HG02840 (cell line): ENCODE measurements around the gene CLN5.

Source experiments
- ATAC-seq: cut with Tn5 transposase; IDR thresholded peaks from one replicate; pipeline ENCODE4 v1.9.1; 2021; ENCODE audit warnings: mild to moderate bottlenecking, moderate library complexity, moderate number of reproducible peaks; ENCODE audit not compliant: unreplicated experiment, low FRiP score

The CLN5 gene

DNA sequence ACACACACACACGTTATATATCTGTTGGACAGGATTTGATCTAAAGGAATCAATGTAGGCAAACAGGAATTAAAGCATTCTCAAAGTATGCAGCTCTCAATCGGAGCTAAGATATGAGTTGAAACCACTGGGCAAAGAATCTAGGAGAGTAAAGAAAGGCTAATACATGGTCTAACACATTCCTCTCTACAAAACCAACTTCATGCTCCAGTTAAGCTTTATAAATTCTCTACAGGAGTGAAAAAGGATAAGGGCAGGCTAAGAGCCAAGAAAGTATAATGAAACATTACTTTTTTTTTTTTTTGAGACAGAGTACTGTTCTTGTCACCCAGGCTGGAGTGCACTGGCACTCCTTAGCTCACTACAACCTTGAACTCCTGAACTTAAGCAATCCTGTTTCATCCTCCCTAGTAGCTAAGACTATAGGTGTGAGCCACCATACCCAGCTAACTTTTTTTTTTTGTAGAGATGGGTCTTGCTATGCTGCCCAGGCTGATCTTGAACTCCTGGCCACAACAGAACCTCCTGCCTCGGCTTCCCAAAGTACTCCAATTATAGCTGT lies 24.5 kb downstream of the CLN5 start:
- no peak for ATAC-seq

DNA sequence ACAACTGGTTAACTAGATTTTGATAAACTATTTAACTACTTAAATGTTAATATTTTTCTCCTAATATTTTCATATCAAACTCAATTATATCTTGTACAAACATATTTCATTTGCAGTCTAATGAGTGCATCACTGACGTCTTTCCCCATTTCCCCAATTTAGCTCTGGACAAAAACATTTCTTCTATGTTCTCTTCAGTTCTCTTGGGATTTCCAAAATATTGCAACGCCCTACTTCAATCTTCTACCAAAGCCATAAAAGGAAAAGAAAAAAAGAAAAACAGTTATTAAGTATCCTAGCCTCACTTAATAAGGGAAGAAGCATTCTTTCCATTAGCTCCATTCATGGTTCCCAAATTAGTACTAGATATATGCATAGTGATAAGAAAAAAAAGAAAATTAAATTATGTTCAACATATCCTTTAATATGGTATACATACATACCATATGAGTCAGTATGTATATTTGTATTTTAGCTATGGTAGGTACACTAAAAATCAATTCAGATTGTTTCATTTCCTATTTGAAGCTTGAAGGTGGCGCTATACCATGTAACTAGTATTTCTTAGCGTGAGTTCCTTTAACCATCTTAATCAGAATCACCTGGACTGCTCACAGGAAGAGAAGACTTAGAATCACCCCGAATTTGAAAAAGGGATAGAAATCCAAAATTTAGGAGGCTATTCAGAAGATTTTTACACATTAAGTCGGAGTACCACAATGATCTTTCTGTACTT lies 25.2 kb downstream of the CLN5 start:
- no peak for ATAC-seq

DNA sequence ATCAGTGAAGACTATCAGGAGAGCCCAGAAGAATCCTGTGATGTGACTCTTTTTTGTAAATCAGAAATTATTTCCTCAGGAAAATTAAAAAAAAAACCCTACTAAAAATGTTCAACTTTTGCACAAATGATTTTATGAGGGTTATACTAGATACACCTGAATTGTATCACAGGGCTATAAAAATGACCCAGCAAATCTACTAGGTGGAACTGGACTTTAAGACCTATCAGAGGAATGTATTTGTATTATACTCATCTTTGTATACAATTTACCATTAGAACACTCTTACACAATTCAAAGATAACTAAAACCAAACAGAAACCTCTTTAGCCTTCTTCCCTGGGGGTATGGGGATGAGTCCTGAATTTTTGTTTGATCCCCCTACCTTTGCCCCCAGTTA lies 27.9 kb downstream of the CLN5 start:
- ATAC-seq, result no peak

DNA sequence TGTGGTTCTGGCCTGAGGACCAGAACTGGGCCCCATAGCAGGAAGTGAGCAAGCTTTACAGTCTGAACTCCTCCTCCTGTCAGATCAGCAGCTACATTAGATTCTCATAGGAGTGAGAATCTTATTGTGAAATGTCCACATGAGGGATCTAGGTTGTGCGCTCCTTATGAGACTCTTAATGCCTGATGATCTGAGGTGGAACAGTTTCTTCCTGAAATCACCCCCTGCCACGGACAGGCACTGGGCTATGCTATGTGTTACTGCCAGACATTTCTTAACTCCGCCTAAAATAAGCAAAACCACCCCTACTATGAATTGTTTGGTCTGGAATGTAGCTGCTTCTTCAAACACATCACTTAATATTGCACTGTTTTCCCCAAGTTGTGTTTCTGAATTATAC lies 30.5 kb downstream of the CLN5 start:
- ATAC-seq, result no peak

DNA sequence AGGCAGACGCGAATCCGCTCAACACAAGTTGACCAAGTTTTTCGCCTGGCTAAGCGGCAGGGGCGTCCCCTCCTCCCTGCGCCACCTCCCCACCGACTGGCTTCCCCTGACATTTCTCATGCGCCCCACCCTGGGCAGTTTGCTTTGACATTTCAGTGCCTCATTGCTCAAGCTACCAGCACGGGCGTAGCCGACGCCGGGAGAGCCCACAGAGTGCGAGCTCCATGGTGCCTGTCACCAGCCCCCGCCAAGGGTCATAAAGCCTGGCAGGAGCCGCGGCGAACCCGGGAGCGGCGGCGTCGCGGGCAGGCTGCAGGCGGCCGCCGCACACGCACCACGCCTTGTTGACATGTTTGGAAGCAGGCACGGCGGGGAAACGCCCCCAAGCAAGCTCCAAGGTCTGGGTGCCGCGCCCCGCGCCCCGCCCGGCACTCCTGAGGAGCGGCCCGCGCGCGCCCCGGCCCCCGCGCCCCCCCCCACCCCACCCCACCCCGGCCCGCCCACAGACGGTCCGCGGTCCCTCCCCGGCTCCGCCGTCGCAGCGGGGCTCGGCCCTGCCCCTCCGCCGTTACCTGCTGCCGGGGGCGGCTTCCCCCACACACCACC lies 34.5 kb downstream of the CLN5 start:
- ATAC-seq, result peak; percentile 44

DNA sequence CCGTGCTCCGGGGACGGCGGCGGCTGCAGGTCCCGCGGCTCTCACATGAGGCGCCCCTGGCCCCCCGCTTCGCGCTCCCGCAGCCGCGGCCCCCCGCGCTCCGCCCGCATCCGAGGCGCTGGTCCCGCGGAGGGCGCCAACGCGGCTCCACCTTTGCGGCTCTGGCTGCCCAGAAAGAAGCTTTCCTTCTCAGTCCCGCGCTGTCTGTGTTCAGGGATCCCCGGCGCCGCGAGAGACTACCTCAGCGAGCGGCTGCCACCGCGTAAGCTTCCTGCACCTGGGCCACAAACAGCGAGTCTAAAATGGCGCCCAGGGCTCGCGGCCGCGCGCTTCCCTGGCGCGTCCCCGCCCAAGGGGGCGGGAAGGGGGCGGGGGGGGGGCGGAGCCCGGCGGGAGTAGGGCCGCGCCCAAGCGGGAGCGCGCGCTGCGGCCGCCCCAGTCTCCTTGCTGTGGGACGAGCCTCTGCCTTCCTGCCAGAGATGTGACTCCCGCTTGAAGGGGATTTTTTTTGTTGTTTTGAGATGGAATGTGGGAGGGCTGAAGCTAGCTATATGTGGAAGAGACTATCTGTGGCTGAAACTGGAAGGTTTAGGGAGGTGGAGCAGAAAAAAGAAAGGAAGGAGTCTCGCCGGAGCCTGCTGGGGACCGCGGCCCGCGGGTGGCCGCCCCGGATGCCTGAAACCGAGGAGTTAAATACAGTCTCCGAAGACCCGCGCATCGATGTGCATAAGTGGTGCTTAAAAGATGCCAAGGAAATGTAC lies 35.2 kb downstream of the CLN5 start, which contains the start of gene FBXL3:
TSS of gene FBXL3 (minus strand) at position 299 of the 761 bp plus-strand sequence. CDS start 5,299 bp downstream, outside the sequence.
- ATAC-seq, result peak; percentile 66

DNA sequence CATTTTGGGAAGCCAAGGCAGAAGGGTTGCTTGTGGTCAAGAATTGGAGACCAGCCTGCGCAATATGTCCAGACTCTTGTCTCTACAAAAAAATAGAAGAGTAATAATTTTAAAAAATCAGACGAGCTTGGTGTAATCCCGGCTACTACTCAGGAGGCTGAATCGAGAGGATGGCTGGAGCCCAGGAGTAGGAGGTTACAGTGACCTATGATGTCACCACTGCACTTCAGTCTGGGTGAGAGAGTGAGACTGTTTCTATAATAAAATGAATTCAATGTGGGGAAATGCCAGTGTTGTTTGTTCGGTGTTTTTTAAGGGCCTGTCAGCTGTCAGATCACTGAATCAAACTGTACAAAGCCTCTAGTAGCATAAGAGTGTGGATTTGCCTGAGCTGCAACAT lies 36.3 kb downstream of the CLN5 start:
- no peak for ATAC-seq

DNA sequence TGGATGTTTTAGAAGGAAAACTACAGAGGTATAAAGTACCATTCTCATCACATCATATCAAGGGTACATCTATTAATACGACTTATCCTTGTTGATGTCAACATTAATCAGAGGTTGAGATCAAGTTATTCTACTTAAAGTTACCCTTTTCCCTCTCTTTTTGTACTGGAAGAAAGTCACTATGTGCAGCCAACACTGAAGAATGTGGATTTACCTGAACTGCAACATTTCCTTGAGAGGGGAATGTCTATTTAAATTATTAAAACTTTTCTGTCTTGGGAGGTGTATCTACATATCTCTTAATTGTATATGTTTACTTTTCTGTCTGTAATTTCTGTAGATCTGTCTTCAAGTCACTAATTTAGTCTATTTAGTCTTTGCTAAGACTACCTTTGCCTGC lies 37.6 kb downstream of the CLN5 start:
- no peak for ATAC-seq

DNA sequence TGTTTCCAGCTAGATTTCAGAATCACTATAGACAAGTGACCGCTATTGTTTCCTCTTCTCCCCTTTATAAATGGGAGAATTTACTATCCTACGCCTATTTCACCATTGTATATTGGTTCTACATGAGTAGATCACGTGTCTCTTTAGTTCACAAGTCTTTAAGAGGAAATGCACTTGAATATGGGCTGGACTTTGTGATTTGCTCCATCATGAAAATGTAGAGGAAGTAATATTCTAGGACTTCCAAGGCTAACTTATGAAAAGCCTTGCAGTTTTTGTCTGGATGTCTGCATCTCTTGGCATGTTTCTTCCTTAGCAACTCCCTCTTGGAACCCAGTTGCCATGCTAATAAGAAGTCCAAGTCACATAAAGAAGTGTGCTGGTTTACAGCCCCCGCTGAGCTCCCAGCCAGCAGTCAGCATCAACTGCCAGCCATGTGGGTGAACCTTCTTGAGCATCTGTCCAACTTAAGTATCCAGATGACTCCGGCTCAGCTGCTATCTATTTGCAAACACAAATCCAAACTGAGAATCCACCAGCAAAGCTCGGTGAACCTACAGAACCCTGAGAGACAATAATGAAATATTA lies 39.9 kb downstream of the CLN5 start:
- ATAC-seq, result no peak

DNA sequence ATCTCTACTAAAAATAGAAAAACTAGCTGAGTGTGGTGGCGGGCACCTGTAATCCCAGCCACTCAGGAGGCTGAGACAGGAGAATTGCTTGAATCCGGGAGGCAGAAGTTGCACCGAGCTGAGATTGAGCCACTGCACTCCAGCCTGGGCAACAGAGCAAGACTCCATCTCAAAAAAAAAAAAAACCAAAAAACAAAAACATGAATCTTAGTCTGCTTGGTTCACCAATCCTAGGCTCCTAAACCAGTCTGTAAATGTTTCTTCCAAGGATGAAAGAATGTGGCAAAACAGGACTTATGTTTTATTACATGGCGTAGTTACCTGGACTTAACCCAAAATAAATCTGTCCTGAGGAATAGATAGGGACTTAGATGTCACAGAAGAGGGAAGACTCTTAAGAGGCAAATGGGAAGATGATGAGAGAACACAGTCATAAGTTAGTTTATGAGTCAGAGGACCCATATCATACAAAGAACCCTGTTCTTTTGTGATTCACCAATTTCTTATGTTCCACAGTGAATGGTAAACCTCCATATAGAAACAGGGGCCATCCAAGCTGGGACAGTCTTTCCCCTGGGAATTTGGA lies 41.9 kb downstream of the CLN5 start:
- ATAC-seq, result no peak

DNA sequence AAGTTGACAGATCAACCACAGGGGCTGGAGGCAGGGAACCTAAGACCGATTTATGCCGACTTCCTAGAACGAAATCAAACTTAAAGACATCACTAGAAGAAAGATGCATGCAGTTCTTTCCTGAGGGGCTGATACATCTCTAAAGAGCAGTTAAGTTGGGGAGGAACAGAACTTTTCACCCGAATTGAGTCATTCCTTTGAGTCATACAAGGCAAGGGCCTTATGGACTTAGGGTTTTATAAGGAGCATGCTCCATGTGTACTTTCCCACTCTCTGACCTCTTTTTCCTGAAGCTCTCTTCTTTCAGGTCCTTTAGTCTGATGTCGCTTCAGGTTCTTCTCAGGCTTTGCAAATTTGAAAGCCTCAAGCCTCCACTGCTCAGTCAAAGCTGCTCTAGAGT lies 43.0 kb downstream of the CLN5 start:
- no peak for ATAC-seq

DNA sequence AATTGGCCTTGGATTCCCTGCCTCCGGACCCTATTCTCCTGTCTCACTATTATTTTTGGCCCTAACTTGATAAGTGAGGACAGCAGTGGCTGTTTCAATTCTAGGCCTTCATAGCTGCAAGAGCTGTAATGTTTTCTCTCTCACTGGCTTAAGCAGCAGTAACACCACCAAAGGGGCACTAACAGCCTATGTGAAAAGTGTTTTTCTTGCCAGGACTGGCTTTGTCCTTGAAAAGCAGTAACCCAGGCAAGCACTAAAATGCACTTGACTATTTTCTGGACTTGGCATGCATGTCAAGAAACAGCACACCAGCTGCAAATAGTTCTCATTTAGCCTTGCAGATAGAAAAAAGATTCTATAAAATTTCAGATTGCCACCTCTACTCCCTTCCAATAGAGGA lies 44.4 kb downstream of the CLN5 start:
- ATAC-seq, result no peak

DNA sequence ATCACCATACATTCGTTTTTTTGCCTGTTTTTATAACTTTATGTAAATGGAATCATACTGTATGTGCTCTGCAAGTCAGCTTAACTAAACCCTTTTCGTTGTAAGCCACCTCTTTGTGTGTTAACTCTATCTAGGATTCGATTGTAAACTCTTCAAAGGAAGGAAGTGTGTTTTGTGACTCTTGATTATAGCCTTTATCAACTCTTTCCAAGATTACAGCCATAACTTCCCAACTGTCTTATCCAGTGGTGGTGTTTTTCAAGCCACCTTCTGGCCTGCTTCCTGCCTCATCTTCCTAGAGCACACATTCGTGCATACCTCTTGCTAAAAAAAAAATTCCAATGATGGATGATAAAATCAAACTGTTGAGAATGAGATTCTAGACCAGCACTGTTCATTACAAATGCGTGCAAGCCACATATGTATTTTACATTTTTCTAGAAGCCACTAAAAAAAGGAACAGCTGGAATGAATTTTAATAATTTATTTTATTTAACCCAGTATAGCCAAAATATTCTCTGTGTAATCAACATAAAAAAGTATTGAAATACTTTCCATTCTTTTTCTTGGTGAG lies 47.1 kb downstream of the CLN5 start:
- no peak for ATAC-seq

DNA sequence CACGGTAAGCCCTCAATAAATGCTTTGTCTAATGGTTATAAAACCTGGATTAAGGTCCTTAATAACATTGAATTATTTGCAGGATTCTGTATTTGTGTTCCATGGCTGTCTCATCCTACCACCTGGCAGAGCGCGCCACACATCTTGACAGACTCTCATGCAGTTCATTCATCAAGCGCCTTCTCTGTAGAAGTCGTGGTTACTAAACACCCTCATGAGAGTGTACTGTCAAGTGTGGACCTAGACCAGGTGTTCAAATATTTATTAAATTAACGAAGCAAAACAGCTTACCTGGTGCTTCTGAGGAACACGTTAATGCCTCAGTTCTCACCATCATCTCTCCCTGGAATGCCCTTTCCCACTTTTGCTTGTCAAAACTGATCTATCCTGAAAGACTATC lies 48.2 kb downstream of the CLN5 start:
- no peak for ATAC-seq

DNA sequence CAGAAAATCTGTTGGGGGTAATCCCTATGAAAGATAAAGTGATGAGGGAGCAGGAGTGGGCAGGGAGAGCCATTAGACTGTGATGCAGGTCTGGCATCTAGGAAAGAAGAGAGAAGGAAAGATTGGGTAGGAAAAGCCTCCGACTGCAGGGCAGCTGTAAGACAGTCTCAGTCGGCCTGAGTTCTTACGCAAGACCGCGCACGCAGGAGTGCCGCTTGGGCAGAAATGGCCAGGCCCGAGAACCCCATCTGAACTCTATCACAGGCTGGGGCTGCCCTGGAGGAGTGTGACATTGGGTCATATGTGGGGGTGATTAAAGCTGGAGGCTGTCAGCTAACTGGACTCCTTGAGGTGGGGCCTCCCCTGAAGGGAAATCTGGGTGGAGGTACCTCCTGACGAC lies 49.0 kb downstream of the CLN5 start:
- no peak for ATAC-seq

DNA sequence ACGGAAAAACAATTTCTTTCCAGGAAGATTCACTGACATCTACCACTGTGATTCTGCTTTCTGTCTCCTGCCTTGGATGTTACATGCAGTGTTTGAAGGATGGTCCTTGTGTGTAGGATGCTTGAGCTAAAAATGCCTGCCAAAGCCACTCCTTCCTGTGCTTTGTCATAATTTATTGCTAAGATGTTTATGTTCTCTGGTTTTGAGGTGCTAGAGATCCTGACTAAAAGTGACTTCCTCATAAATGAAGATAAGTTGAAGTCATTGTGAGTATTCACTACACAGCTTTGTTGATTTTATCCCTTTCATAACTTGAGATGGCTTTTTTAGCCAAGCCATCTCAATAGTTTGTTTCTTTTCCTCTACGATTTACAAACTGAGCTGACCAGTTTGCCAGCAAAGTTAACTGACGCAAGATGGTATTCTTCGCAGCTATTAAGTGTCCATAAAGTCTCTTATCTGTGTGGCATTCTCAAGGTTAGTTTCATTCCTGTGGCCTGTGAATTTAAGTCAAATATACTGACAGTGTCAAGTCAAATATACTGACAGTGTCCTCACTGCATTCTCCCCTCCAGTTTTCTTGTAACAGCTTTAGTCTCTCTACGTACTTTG lies 50.8 kb downstream of the CLN5 start:
- no peak for ATAC-seq

DNA sequence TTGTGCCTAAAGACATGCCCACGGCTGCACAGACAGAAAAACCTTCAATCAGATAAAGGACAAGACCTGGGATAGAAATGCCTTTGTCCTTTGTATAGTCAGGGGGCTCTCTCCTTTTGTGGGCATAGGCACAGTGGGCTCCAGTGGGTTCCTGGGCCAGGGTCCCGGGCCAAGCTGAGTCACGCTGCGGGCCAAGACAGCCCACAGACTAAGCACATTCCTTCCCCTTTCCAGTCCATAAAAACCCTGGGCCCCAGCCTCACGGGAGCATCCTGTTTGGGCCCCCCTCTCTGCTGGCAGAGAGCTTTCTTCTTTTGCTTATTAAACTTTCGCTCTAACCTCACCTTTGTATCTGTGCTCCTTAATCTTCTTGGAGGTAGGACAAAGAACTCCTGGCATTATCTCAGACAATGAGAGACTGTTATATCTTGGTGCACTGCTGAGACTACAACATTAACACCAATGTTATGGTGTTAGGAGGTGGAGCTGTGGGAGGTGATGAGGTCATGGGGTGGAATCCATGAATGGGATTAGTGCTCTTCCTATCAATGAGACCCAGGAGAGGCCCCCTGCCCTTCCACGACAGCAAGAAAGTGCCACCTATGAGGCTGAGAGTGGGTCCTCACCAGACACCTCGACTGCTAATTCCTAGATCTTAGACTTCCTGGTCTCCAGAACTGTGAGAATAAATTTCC lies 55.9 kb downstream of the CLN5 start:
- ATAC-seq, result no peak

DNA sequence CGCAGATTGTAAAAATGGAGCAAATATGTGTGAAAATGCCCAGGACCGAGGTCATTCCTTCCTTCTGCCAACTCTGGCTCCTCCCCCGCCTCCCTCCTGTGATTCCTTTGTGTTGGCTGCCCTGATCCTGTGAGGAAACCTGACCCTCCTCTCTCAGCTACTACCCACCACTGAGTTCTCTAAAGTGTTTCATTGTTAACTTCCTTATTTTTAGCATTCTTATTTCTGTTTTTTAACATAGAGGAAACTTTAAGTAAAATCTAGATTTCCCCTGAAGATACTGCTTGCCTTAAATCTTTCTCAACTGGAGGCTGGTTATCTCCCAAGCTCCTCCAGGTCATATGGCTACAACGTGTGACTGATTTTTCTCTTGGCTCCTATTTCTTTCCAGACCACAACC lies 56.8 kb downstream of the CLN5 start:
- ATAC-seq, result no peak

DNA sequence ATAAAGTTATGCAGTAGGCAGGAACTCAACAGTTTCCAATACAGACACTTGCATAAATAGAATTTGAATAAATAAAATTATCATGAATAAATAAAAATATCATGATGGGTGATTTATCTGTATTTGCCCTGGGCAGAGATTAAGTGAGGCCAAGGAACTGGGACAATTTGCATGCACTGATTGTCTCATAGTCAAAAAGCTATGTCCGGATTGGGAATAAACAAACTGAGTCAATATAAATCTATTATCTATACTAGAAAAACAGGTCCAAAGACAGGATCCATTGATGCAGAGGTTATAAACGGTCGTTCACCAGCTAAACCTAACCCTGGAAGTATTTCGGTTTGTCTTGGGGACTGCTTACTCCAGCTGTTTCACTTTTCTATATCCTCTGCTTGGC lies 61.3 kb downstream of the CLN5 start:
- no peak for ATAC-seq
